AG09319 (cell line): Measurements from ENCODE around the gene VSTM2L.
"Not testable (repeated sequence)": the region's sequence is repeated elsewhere in the genome, so short reads cannot be mapped to it uniquely, and the experiment has no call there.

Experiments used
- DNase-seq: peaks from one replicate; pipeline ENCODE4 v3.0.0-alpha.2; 2010; ENCODE audit warnings: low read depth; ENCODE audit errors: extremely low read depth
- TF ChIP-seq, protein P1 (sequence below): IDR thresholded peaks from 2 replicates; pipeline ENCODE4 v1.5.1; 2011; ENCODE audit warnings: low read depth, mild to moderate bottlenecking, inconsistent platforms, low read length, moderate library complexity

VSTM2L gene

GRCh38 chr20:37902504-37903313 lies at the start of gene VSTM2L:
Gene VSTM2L (plus strand): TSS chr20:37903127. CDS start chr20:37903351, 224 bp downstream.
- TF ChIP-seq, protein P1, sequence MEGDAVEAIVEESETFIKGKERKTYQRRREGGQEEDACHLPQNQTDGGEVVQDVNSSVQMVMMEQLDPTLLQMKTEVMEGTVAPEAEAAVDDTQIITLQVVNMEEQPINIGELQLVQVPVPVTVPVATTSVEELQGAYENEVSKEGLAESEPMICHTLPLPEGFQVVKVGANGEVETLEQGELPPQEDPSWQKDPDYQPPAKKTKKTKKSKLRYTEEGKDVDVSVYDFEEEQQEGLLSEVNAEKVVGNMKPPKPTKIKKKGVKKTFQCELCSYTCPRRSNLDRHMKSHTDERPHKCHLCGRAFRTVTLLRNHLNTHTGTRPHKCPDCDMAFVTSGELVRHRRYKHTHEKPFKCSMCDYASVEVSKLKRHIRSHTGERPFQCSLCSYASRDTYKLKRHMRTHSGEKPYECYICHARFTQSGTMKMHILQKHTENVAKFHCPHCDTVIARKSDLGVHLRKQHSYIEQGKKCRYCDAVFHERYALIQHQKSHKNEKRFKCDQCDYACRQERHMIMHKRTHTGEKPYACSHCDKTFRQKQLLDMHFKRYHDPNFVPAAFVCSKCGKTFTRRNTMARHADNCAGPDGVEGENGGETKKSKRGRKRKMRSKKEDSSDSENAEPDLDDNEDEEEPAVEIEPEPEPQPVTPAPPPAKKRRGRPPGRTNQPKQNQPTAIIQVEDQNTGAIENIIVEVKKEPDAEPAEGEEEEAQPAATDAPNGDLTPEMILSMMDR: no peak

GRCh38 chr20:37853823-37854375 lies 49.0 kb upstream of the VSTM2L start:
- DNase-seq: no peak
- TF ChIP-seq, protein P1: no peak

More at GRCh38 chr20:37902504-37903313, at the start of gene VSTM2L:
- peak; percentile 56 for DNase-seq

DNA sequence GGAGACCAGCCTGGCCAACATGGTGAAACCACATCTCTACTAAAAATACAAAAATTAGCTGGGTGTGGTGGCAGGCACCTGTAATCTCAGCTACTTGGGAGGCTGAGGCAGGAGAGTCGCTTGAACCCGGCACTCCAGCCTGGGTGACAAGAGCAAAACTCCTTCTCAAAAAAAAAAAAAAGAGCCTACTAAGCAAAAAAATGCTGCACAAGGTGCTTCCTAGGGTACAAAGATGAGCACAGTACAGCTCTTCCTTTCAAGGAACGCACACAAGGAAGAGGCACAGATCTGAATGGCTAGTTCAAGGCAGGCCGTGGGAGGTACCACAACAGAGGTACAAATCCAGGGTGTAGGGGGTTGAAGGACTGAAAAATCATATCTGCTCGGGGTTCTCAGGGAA lies 46.9 kb upstream of the VSTM2L start:
- not testable (repeated sequence) for DNase-seq

DNA sequence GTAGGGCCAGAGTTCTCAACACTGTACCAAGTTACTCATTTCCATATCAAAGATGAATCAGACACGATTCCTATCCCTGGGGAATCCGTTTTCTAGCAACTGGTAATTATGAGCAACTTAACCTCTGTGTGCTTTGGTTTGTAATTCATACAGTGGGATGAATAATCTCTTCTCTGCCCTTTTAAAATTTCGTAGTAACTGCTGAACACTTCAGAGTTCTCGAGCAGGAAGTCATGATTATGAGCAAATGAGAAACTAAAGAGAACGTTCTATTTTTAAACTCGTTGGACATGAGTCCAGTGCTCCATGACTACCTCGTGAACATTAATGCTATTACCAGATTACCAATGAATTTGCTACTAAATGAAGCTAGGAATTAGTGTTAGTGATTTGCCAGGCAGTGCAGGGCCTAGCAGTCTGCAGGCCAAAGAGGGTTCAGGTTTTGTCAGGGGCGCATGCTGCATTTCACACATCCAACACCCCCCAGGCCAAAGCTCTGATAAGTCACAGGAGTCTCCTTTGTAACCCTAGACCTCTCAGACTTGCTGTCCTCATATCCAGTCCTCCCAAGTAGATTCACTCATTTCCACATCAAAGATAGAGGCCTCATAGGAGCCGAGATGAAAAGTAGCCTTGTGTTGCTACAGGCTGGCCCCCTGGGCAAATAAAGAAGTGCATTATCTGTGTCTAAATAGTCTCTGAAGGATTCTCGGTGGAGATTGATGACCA lies 45.8 kb upstream of the VSTM2L start:
- peak; percentile 23 for DNase-seq
- TF ChIP-seq, protein P1: no peak

- no peak for DNase-seq
- TF ChIP-seq, protein P1: no peak
Observed at GRCh38 chr20:37859406-37860171, 43.3 kb upstream of the VSTM2L start.

- no peak for DNase-seq
- TF ChIP-seq, protein P1: no peak
Observed at GRCh38 chr20:37863289-37863688, 39.6 kb upstream of the VSTM2L start.

DNA sequence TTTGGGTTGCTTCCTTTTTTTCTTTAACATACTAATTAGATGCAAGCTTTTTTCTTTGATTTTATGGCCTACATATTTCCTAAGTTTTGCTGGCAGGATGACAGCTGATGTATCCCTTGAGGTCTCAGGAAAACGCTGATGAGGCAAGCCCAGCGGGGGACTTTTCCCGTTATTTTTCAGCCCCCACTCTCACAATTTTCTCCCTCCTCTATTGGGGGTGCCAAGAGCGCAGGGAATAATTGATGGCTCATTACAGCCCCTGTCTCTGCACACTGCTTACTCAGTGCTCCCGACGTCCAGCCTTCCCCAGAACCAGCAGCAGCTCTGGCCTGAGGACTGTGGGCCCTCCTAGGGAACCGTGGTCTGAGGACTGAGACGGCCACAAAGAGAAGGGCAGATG lies 38.6 kb upstream of the VSTM2L start:
- TF ChIP-seq, protein P1: no peak
- no peak for DNase-seq
